Gastroesophageal sphincter (tissue), 3 donors: ENCODE measurements around the gene ZNF121.

ENCODE experiments used
- POLR2A ChIP-seq, 2 donors: fragments of 450-650 bp; IDR thresholded peaks; one replicate each; pipeline ENCODE4 v1.6.1; 2017; ENCODE audit warnings: antibody characterized with exemption in 2 of 2, mild to moderate bottlenecking in 2 of 2, moderate library complexity in 1 of 2
- POLR2AphosphoS5 ChIP-seq: sonication (generic); formaldehyde crosslinking; IDR thresholded peaks from one replicate; pipeline ENCODE4 v1.6.1; 2017; ENCODE audit warnings: antibody characterized with exemption
- TF ChIP-seq, protein P1 (sequence below), 4 experiments: fragments of 200-600 bp in 2 of 4; fragments of 450-650 bp in 2 of 4; sonication (generic) in 1 of 4; IDR thresholded peaks; one replicate each; pipeline ENCODE4 v1.5.1; 2017 to 2019; ENCODE audit warnings: antibody characterized with exemption in 4 of 4, mild to moderate bottlenecking in 2 of 4, moderate library complexity in 2 of 4

DNA sequence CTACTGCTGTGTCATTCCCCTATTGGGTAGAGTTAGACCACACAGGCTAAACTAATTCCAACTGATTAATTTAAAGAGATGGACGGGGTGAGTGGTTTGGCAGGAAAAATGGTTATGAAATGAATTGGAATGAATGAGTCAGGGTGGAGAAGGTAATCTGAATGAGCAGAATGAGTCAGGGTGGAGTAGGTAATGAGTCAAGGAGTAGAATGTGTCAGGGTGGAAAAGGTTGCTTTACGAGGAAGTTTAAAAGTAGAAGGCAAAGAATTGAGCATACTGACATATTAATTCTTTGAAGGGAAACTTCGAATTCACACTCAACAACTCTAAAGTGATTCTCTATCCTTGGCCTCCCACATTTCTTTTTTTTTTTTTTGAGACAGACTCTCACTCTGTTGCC lies 12.7 kb upstream of the ZNF121 start:
- TF ChIP-seq POLR2A (IDR thresholded peaks at IDR 0.05) (no peak), POLR2AphosphoS5 (no peak)
- TF ChIP-seq, protein P1, sequence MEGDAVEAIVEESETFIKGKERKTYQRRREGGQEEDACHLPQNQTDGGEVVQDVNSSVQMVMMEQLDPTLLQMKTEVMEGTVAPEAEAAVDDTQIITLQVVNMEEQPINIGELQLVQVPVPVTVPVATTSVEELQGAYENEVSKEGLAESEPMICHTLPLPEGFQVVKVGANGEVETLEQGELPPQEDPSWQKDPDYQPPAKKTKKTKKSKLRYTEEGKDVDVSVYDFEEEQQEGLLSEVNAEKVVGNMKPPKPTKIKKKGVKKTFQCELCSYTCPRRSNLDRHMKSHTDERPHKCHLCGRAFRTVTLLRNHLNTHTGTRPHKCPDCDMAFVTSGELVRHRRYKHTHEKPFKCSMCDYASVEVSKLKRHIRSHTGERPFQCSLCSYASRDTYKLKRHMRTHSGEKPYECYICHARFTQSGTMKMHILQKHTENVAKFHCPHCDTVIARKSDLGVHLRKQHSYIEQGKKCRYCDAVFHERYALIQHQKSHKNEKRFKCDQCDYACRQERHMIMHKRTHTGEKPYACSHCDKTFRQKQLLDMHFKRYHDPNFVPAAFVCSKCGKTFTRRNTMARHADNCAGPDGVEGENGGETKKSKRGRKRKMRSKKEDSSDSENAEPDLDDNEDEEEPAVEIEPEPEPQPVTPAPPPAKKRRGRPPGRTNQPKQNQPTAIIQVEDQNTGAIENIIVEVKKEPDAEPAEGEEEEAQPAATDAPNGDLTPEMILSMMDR (IDR thresholded peaks at IDR 0.05), result no peak
